ENCODE data around the gene USP6NL. TPM values are rescaled to one million over a fixed set of nuclear protein-coding genes. Genes with fewer than 3 reads are reported as not detected.

Gene USP6NL
- polyA plus RNA-seq, 1 of the 3 experiments (the other 2 are of a cell fraction): 8.9 TPM

- H3K36me3 ChIP-seq (replicated peaks in 1 of 2; ENCODE audit: control insufficient read depth in 1 of 2, insufficient read depth in 2 of 2, low read length in 1 of 2): peaks cover 0 to 9% of the 10 kb centered on the region in 2 experiments
- no peaks in the 10 kb centered on the region for H3K9me2 ChIP-seq
- no peaks in the 10 kb centered on the region for H3K9me3 ChIP-seq
- H3F3A ChIP-seq (replicated peaks; ENCODE audit: insufficient read depth): no peaks in the 10 kb centered on the region
- H3K4me1 ChIP-seq (ENCODE audit: control insufficient read depth in 1 of 2, insufficient read depth in 2 of 2, low read depth in 1 of 2, low read length in 1 of 2): peaks cover 3 to 13% of the 10 kb centered on the region in 2 experiments; a peak in 3 of 4 replicates
- no peak for TF ChIP-seq USF1 (IDR thresholded peaks at IDR 0.05; ENCODE audit: borderline replicate concordance, low read depth)
- TF ChIP-seq NRF1 (IDR thresholded peaks at IDR 0.05; ENCODE audit: low read depth, low read length): no peak
- no peak for TF ChIP-seq CHD2 (IDR thresholded peaks at IDR 0.05; ENCODE audit: low read length, partially characterized antibody)
- no peak for TF ChIP-seq RCOR1 (IDR thresholded peaks at IDR 0.05; ENCODE audit: low read length)
- no peak for TF ChIP-seq ZBTB33 (IDR thresholded peaks at IDR 0.05; ENCODE audit: borderline replicate concordance, low read depth)
- TF ChIP-seq, protein P1, sequence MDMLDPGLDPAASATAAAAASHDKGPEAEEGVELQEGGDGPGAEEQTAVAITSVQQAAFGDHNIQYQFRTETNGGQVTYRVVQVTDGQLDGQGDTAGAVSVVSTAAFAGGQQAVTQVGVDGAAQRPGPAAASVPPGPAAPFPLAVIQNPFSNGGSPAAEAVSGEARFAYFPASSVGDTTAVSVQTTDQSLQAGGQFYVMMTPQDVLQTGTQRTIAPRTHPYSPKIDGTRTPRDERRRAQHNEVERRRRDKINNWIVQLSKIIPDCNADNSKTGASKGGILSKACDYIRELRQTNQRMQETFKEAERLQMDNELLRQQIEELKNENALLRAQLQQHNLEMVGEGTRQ (IDR thresholded peaks at IDR 0.05; ENCODE audit: borderline replicate concordance, low read depth, low read length): no peak
- no peak for TF ChIP-seq SIN3A (IDR thresholded peaks at IDR 0.05; ENCODE audit: borderline replicate concordance, low read depth, low read length)
- no peak for TF ChIP-seq TEAD4 (IDR thresholded peaks at IDR 0.05; ENCODE audit: borderline replicate concordance, insufficient read depth)
- no peak for TF ChIP-seq TAF1 (IDR thresholded peaks at IDR 0.05; ENCODE audit: borderline replicate concordance, low read depth, low read length)
- TF ChIP-seq YY1 (IDR thresholded peaks at IDR 0.05; ENCODE audit: low read depth): no peak
- no peak for TF ChIP-seq EP300 (IDR thresholded peaks at IDR 0.05; ENCODE audit: borderline replicate concordance in 1 of 2, low read depth in 1 of 2, low read length in 1 of 2)
- no peak for TF ChIP-seq TCF12 (IDR thresholded peaks at IDR 0.05)
- TF ChIP-seq RFX5 (IDR thresholded peaks at IDR 0.05; ENCODE audit: low read length): no peak
- TF ChIP-seq FOSL2 (IDR thresholded peaks at IDR 0.05; ENCODE audit: borderline replicate concordance, low read depth): no peak
- TF ChIP-seq RAD21 (IDR thresholded peaks at IDR 0.05; ENCODE audit: low read length): no peak
- no peak for TF ChIP-seq FOXM1 (IDR thresholded peaks at IDR 0.05; ENCODE audit: low read depth)
- TF ChIP-seq IRF3 (IDR thresholded peaks at IDR 0.05; ENCODE audit: low read depth, low read length): no peak
- H3K9ac ChIP-seq: no peak overlapping the region
- H3K27ac ChIP-seq (ENCODE audit: low read depth in 2 of 2, low read length in 1 of 2): no peak overlapping the region
- H2AFZ ChIP-seq (ENCODE audit: low read depth): no peak overlapping the region
- peaks cover 9% of the 10 kb centered on the region; the same call in 1 of the 2 replicates for H3K79me2 ChIP-seq (ENCODE audit: insufficient read depth)
- ChIA-PET POLR2A (no interaction called here), CTCF (interaction anchor here (0.8 to 1.2 kb wide), 4 partner anchors 10 to 258 kb away, joined by 3 to 5 read pairs (median 4); no protein-coding TSS in a partner anchor)
- H3K4me3 ChIP-seq (ENCODE audit: low read depth in 2 of 2, low read length in 1 of 2): no peak overlapping the region
- H4K20me1 ChIP-seq (ENCODE audit: insufficient read depth): no peaks in the 10 kb centered on the region
- 95% methylated on average over 6 of the region's 6 CpGs for WGBS (ENCODE audit: low lambda C conversion rate)
- no peak overlapping the region for H3K4me2 ChIP-seq
- H3K27me3 ChIP-seq (ENCODE audit: insufficient read depth): no peaks in the 10 kb centered on the region
- no peak for DNase-seq
Observed at GRCh38 chr10:11525503-11525902, 85.9 kb downstream of the USP6NL start.
